ENCODE results near the gene TMEM229A. TPM values are rescaled to one million over a fixed set of nuclear protein-coding genes. Genes with fewer than 3 reads are reported as not detected.
"Not testable (repeated sequence)": the region's sequence is repeated elsewhere in the genome, so short reads cannot be mapped to it uniquely, and the experiment has no call there.

Gene TMEM229A
- total RNA-seq, 4 donors from 2014 or later = 0.55 TPM; not detected in 3

DNA sequence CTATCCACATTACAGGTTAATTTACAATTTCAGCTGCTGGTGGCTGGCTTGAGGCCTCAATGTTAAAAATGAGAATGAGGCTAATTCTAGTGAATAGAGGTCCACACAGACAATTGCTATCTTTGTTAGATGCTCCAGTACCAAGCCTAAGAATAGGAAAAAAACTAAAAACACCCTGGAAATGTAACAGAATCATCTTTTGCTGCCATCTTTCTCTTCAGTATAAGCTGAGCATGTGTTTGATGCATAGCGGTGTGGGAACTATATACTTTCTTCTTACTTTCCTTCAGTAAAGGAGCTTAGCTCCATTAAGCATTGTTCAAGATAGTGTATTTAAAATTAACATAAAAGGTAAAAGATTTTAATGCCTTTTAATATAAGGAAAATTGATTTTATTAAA, 5.6 kb downstream of the TMEM229A start:
- no peaks in the 10 kb centered on the region for H3K9me3 ChIP-seq
- H3K27me3 ChIP-seq = peaks cover 55% of the 10 kb centered on the region
- 98 to 100% methylated on average over 1 of the region's 1 CpG for WGBS, 2 donors (ENCODE audit: low coverage in 1 of 2)
- in situ Hi-C loops (cut with MboI; ENCODE audit: low pct_ligation_motif_present in 1 of 4, low pct_unique_long_range_greater_than_20kb in 1 of 4, low sequenced_read_pairs in 3 of 4) = no loop called here
- no peak for TF ChIP-seq EP300 (IDR thresholded peaks at IDR 0.05; ENCODE audit: low read depth)
- TF ChIP-seq CTCF (IDR thresholded peaks at IDR 0.05) = no peak
- TF ChIP-seq POLR2AphosphoS5 (IDR thresholded peaks at IDR 0.05) = no peak
- TF ChIP-seq POLR2A (IDR thresholded peaks at IDR 0.05) = no peak
- H3K4me1 ChIP-seq = peaks cover 4 to 30% (median 9%) of the 10 kb centered on the region in 4 donors
- no peak overlapping the region for H3K4me3 ChIP-seq
- H3K36me3 ChIP-seq = no peaks in the 10 kb centered on the region
- intact Hi-C loops (cut with DNase I; ENCODE audit: low total_unique reads) = no loop called here
- DNase-seq = no peak
- H3K27ac ChIP-seq = no peak overlapping the region

DNA sequence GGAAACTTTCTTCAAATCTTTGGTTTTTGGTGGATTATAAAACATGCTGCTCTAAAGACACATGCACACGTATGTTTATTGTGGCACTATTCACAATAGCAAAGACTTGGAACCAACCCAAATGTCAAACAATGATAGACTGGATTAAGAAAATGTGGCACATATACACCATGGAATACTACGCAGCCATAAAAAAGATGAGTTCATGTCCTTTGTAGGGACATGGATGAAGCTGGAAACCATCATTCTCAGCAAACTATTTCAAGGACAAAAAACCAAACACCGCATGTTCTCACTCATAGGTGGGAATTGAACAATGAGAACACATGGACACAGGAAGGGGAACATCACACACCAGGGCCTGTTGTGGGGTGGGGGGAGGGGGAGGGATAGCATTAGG, 8.5 kb downstream of the TMEM229A start:
- H3K27me3 ChIP-seq = peaks cover 26% of the 10 kb centered on the region
- WGBS, 2 donors (ENCODE audit: low coverage in 1 of 2) = 86 to 91% methylated on average over 3 of the region's 3 CpGs
- DNase-seq; H3K9me3 ChIP-seq; in situ Hi-C loops (cut with MboI; ENCODE audit: low pct_ligation_motif_present in 1 of 4, low pct_unique_long_range_greater_than_20kb in 1 of 4, low sequenced_read_pairs in 3 of 4); H3K27ac ChIP-seq; H3K4me1 ChIP-seq; H3K4me3 ChIP-seq; intact Hi-C loops (cut with DNase I; ENCODE audit: low total_unique reads); H3K36me3 ChIP-seq: not testable (repeated sequence)

GRCh38 chr7:124022551-124022950, 10.3 kb downstream of the TMEM229A start:
- Histone ChIP-seq H3K27ac (no peak overlapping the region), H3K4me3 (no peak overlapping the region), H3K36me3 (no peaks in the 10 kb centered on the region), H3K4me1 (no peaks in the 10 kb centered on the region), H3K9me3 (no peaks in the 10 kb centered on the region), H3K27me3 (peaks cover 11% of the 10 kb centered on the region)
- in situ Hi-C loops (cut with MboI; ENCODE audit: low pct_ligation_motif_present in 1 of 4, low pct_unique_long_range_greater_than_20kb in 1 of 4, low sequenced_read_pairs in 3 of 4) (no loop called here), intact Hi-C loops (cut with DNase I; ENCODE audit: low total_unique reads) (no loop called here)
- no peak for DNase-seq
- TF ChIP-seq CTCF (IDR thresholded peaks at IDR 0.05) (no peak), POLR2AphosphoS5 (IDR thresholded peaks at IDR 0.05) (no peak)
- 33 to 77% methylated on average over 1 of the region's 1 CpG for WGBS, 2 donors (ENCODE audit: low coverage in 1 of 2)

DNA sequence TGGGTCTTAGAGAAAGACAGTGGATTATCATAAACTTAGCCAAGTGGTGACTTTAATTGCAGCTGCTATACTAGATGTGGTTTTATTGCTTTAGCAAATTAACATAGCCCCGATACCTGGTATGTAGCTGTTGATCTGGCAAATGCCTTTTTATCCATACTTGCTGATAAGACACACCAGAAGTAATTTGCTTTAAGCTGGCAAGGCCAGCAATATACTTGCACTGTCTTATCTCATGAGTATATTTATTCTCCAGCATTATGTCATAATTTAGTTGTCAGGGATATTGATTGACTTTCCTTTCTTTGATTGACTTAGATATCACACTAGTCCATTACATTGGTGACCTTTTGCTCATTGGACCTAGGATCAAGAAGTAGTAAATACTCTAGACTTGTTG, 12.8 kb downstream of the TMEM229A start:
- TF ChIP-seq EP300 (IDR thresholded peaks at IDR 0.05; ENCODE audit: low read depth) = no peak
- TF ChIP-seq POLR2A (IDR thresholded peaks at IDR 0.05) = no peak
- TF ChIP-seq CTCF (IDR thresholded peaks at IDR 0.05) = no peak
- TF ChIP-seq POLR2AphosphoS5 (IDR thresholded peaks at IDR 0.05) = no peak
- Histone ChIP-seq H3K4me1 (no peaks in the 10 kb centered on the region), H3K27ac (no peak overlapping the region), H3K27me3 (peaks cover under 1% of the 10 kb centered on the region), H3K9me3 (no peaks in the 10 kb centered on the region), H3K36me3 (no peaks in the 10 kb centered on the region), H3K4me3 (no peak overlapping the region)
- DNase-seq = no peak
- intact Hi-C loops (cut with DNase I; ENCODE audit: low total_unique reads) (no loop called here), in situ Hi-C loops (cut with MboI; ENCODE audit: low pct_ligation_motif_present in 1 of 4, low pct_unique_long_range_greater_than_20kb in 1 of 4, low sequenced_read_pairs in 3 of 4) (no loop called here)
- WGBS, 2 donors (ENCODE audit: low coverage in 1 of 2) = 30 to 43% methylated on average over 1 of the region's 1 CpG

- in situ Hi-C loops (cut with MboI; ENCODE audit: low pct_ligation_motif_present in 1 of 4, low pct_unique_long_range_greater_than_20kb in 1 of 4, low sequenced_read_pairs in 3 of 4) (no loop called here), intact Hi-C loops (cut with DNase I; ENCODE audit: low total_unique reads) (no loop called here)
- WGBS, 2 donors (ENCODE audit: low coverage in 1 of 2) = 66 to 70% methylated on average over 3 of the region's 3 CpGs
- TF ChIP-seq EP300 (IDR thresholded peaks at IDR 0.05; ENCODE audit: low read depth) (no peak), POLR2A (IDR thresholded peaks at IDR 0.05) (no peak), CTCF (IDR thresholded peaks at IDR 0.05) (no peak), POLR2AphosphoS5 (IDR thresholded peaks at IDR 0.05) (no peak)
- Histone ChIP-seq H3K9me3 (no peaks in the 10 kb centered on the region), H3K36me3 (no peaks in the 10 kb centered on the region), H3K4me1 (no peaks in the 10 kb centered on the region), H3K27ac (no peak overlapping the region), H3K27me3 (no peaks in the 10 kb centered on the region), H3K4me3 (no peak overlapping the region)
- no peak for DNase-seq
Measured at GRCh38 chr7:124013306-124013705, 19.6 kb downstream of the TMEM229A start.
